Right atrium auricular region (tissue), 2 donors: ENCODE results near the gene NRIP1. TPM values are rescaled to one million over a fixed set of nuclear protein-coding genes. Genes with fewer than 3 reads are reported as not detected.

Experiments used
- DNase-seq: peaks from one replicate; pipeline ENCODE4 v3.0.0-alpha.2; 2019; ENCODE audit warnings: low spot score
- H3K27ac ChIP-seq, 2 donors: fragments of 200-600 bp; sonication (generic); 1 replicate in 1 of 2; 2 replicates in 1 of 2; pipeline ENCODE4 v1.5.1; 2016 to 2019
- H3K27me3 ChIP-seq, 2 donors: fragments of 200-600 bp; sonication (generic); one replicate each; pipeline versions ENCODE4 v1.5.1 to v1.6.0; 2017 to 2019
- H3K36me3 ChIP-seq: fragments of 200-600 bp; sonication (generic); one replicate; pipeline ENCODE4 v1.5.1; 2016
- H3K4me1 ChIP-seq, 2 donors: fragments of 200-600 bp; sonication (generic); one replicate each; pipeline versions ENCODE4 v1.5.1 to v1.6.0; 2017 to 2019
- H3K4me3 ChIP-seq, 2 donors: fragments of 200-600 bp; sonication (generic); 1 replicate in 1 of 2; 2 replicates in 1 of 2; pipeline ENCODE4 v1.5.1; 2017 to 2019; ENCODE audit warnings: mild to moderate bottlenecking in 1 of 2, moderate library complexity in 1 of 2
- H3K9me3 ChIP-seq, 2 donors: fragments of 200-600 bp; sonication (generic); one replicate each; pipeline ENCODE4 v1.5.1; 2019
- total RNA-seq, 2 donors: library from RNA; depleted of rRNA; stranded (reverse); fragments of >200 nt; gene quantifications; one replicate each; pipeline ENCODE4 v1.1.0, GENCODE V29; 2016
- TF ChIP-seq, protein P1 (sequence below), 2 donors: fragments of 200-600 bp; sonication (generic); IDR thresholded peaks; one replicate each; pipeline ENCODE4 v1.5.1; 2019; ENCODE audit warnings: antibody characterized with exemption in 2 of 2

Gene NRIP1
- total RNA-seq, 2 donors from 2014 or later, result 15.5 to 16.0 TPM

DNA sequence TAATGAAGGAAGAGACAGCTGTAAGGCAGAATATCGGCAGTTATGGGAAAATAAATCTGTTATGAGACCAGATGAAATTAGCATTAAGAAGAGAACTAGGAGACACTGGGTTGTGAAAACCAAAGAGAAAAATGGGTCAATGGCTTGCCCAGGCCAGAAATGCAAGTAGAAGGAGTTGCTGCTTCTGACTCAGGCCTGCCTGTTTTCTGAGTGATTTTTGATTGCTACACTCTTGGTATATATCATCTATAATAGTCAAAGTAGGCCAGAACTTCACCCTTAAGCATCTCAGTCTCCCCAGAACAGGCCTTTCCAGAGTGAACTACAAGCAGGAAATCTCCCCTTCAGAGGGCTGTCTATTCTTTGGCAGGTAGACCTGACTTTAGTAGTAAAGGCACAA, 107.0 kb downstream of the NRIP1 start:
- Histone ChIP-seq H3K4me3 (no peak overlapping the region), H3K4me1 (no peaks in the 10 kb centered on the region), H3K9me3 (no peaks in the 10 kb centered on the region), H3K36me3 (no peaks in the 10 kb centered on the region), H3K27me3 (no peaks in the 10 kb centered on the region), H3K27ac (no peak overlapping the region)
- no peak for DNase-seq
- TF ChIP-seq, protein P1, sequence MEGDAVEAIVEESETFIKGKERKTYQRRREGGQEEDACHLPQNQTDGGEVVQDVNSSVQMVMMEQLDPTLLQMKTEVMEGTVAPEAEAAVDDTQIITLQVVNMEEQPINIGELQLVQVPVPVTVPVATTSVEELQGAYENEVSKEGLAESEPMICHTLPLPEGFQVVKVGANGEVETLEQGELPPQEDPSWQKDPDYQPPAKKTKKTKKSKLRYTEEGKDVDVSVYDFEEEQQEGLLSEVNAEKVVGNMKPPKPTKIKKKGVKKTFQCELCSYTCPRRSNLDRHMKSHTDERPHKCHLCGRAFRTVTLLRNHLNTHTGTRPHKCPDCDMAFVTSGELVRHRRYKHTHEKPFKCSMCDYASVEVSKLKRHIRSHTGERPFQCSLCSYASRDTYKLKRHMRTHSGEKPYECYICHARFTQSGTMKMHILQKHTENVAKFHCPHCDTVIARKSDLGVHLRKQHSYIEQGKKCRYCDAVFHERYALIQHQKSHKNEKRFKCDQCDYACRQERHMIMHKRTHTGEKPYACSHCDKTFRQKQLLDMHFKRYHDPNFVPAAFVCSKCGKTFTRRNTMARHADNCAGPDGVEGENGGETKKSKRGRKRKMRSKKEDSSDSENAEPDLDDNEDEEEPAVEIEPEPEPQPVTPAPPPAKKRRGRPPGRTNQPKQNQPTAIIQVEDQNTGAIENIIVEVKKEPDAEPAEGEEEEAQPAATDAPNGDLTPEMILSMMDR (IDR thresholded peaks at IDR 0.05), result no peak

DNA sequence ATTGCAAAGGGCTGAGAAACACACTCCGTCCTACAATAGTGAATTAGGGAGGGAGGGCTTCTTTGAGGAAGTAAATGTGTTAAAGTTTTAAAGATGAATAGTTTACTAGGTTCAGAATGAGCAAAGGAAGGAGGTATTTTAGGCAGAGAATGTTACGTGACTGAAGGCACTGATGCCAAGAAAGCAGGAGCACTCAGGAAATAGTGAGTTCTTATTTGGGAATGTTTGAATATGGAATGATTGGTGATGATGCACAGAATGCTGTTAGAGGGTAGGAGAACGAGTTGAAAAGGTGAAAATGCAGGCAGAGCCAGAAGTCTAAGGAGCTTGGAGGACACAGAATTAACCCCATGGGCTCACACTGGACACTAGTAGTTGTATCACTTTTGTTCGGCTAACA, 108.0 kb downstream of the NRIP1 start:
- no peak overlapping the region for H3K27ac ChIP-seq
- no peaks in the 10 kb centered on the region for H3K36me3 ChIP-seq
- no peaks in the 10 kb centered on the region for H3K9me3 ChIP-seq
- no peak overlapping the region for H3K4me3 ChIP-seq
- H3K27me3 ChIP-seq, result no peaks in the 10 kb centered on the region
- no peak for DNase-seq
- TF ChIP-seq, protein P1 (IDR thresholded peaks at IDR 0.05), result no peak
- H3K4me1 ChIP-seq, result no peaks in the 10 kb centered on the region

DNA sequence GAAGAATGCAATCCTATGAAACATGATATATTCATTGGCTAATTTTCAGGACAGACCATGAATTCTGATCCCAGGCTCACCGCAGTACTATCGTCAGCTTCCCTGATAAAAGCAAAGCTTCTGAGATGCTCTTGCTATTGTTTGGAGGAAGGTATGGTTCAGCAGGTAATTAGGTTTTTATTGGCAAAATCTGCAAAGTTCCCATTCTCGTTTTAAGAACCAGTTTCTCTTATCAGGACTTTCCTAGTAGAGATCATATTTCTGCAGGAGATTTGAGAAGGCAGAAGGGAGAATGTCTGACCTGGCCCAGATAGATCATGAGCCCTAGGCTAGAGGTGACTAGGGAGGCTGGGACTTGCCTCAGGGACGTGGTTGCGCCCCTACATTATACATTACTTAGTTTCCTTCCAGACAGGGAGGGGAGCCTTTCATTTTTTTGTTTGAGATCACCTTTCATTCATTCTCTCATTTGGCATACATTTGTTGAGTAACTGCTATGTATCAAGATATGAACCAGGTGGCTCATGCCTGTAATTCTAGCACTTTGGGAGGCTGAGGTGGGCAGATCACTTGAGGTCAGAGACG, 108.8 kb downstream of the NRIP1 start:
- Histone ChIP-seq H3K27me3 (no peaks in the 10 kb centered on the region), H3K27ac (no peak overlapping the region), H3K9me3 (no peaks in the 10 kb centered on the region), H3K4me1 (no peaks in the 10 kb centered on the region), H3K36me3 (no peaks in the 10 kb centered on the region), H3K4me3 (no peak overlapping the region)
- no peak for DNase-seq
- TF ChIP-seq, protein P1 (IDR thresholded peaks at IDR 0.05), result no peak

DNA sequence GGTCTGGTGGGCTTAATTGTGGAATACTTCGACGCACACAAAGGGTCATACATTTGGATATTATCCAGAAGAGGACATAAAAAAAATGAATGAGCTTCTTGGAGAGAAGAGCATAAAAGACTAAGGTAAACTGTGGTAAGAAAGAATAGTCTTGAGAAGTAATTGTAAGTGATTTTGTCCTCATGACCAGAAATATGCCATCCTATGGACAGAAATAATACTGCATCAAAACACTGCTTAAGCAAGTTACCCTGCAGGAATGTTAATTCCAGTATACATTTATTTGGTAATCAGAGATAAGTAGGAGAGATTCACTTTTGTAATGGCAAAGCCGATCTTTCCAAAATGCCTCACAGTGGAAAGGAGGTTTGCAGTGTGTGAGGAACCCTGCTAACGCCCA, 111.9 kb downstream of the NRIP1 start:
- Histone ChIP-seq H3K36me3 (no peaks in the 10 kb centered on the region), H3K4me1 (no peaks in the 10 kb centered on the region), H3K9me3 (peaks cover 0 to 9% of the 10 kb centered on the region in 2 donors), H3K27me3 (no peaks in the 10 kb centered on the region), H3K27ac (no peak overlapping the region), H3K4me3 (no peak overlapping the region)
- no peak for DNase-seq
- TF ChIP-seq, protein P1 (IDR thresholded peaks at IDR 0.05), result no peak

DNA sequence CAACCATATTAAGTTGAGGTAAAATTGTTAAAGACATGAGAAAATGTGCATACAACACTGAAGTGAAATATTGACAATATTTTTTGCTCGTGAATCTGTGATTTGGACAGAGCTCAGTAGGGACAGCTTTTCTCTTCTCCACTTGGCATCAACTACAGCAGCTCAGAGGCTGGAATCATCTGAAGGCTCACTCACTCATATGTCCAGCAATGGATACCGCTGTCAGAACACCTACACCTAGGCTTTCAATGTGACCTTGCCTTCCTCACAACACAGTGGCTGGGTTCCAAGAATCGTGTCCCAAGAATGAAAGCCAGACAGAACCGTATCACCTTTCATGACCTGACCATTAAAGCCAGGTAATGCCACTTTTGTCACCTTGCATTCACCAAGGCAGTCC, 115.2 kb downstream of the NRIP1 start:
- TF ChIP-seq, protein P1 (IDR thresholded peaks at IDR 0.05), result no peak
- no peaks in the 10 kb centered on the region for H3K27me3 ChIP-seq
- no peaks in the 10 kb centered on the region for H3K4me1 ChIP-seq
- H3K9me3 ChIP-seq, result peaks cover 0 to 9% of the 10 kb centered on the region in 2 donors
- H3K36me3 ChIP-seq, result no peaks in the 10 kb centered on the region
- no peak overlapping the region for H3K4me3 ChIP-seq
- DNase-seq, result no peak
- no peak overlapping the region for H3K27ac ChIP-seq

DNA sequence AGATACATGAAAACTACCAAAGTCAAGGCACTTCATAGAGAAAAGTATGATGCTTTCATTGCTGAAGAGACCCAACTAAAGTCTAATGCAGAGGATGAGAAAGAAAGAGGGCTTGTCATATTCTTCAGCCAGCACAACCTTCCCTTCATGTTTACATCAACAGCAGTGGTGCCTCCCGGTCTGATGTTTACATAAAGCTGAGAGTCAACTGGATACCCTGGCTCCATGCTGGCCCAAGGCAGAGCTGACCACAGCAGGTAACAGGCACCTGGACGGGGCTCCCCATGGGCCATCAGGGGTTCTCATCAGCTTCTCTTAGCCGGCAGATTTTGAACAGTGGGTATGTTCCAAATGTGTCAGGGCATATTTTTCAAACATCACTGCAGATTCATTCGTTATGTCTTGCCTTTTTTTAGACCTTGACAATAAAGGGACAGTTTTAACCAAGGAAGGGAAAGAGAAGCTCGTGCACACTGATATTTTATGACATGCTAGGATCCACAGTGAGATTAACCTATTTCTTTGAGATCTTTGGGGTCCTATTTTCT, 117.1 kb downstream of the NRIP1 start:
- H3K27me3 ChIP-seq, result no peaks in the 10 kb centered on the region
- DNase-seq, result no peak
- no peak overlapping the region for H3K4me3 ChIP-seq
- TF ChIP-seq, protein P1 (IDR thresholded peaks at IDR 0.05), result no peak
- no peaks in the 10 kb centered on the region for H3K36me3 ChIP-seq
- H3K4me1 ChIP-seq, result no peaks in the 10 kb centered on the region
- peaks cover 0 to 9% of the 10 kb centered on the region in 2 donors for H3K9me3 ChIP-seq
- no peak overlapping the region for H3K27ac ChIP-seq
